NCI-H1694 treated with DMSO at 0.1 percent for 48 hours (cell line): ENCODE measurements around the gene EPHB4.
"Not testable (repeated sequence)": the region's sequence is repeated elsewhere in the genome, so short reads cannot be mapped to it uniquely, and the experiment has no call there.

Experiments
- DNase-seq: peaks from one replicate; lab custom pipeline; 2025; lab: John Stamatoyannopoulos, UW

The EPHB4 gene

GRCh38 chr7:100785878-100786277, 41.4 kb downstream of the EPHB4 start:
- DNase-seq: no peak

- no peak for DNase-seq
These were observed 43.5 kb downstream of the EPHB4 start for GRCh38 chr7:100783804-100784203.

GRCh38 chr7:100781255-100781654, 46.1 kb downstream of the EPHB4 start:
- no peak for DNase-seq

- DNase-seq: no peak
These were observed 48.0 kb downstream of the EPHB4 start for GRCh38 chr7:100779359-100779758.

- DNase-seq: no peak
These were observed 49.2 kb downstream of the EPHB4 start for GRCh38 chr7:100778061-100778621.

- DNase-seq: no peak
These were observed 53.8 kb downstream of the EPHB4 start for GRCh38 chr7:100773491-100773890.

GRCh38 chr7:100768784-100769183, 58.5 kb downstream of the EPHB4 start:
- DNase-seq: no peak

- no peak for DNase-seq
These were observed 62.1 kb downstream of the EPHB4 start for GRCh38 chr7:100765250-100765649.

GRCh38 chr7:100764841-100765240, 62.5 kb downstream of the EPHB4 start:
- no peak for DNase-seq

GRCh38 chr7:100763556-100764140, 63.7 kb downstream of the EPHB4 start:
- no peak for DNase-seq

GRCh38 chr7:100762841-100763240, 64.5 kb downstream of the EPHB4 start:
- not testable (repeated sequence) for DNase-seq

GRCh38 chr7:100759357-100760171, 67.8 kb downstream of the EPHB4 start:
- DNase-seq: no peak

GRCh38 chr7:100753750-100754149, 73.6 kb downstream of the EPHB4 start:
- no peak for DNase-seq

- no peak for DNase-seq
These were observed 74.3 kb downstream of the EPHB4 start for GRCh38 chr7:100752994-100753393.
